Heart right ventricle (tissue), 16 donors: ENCODE results near the gene GPR155. TPM values are rescaled to one million over a fixed set of nuclear protein-coding genes. Genes with fewer than 3 reads are reported as not detected.

Experiments
- ATAC-seq, 8 donors: fragments of 200-7000 bp; cut with Tn5 transposase; one replicate each; pipeline ENCODE4 v1.9.1; 2020; ENCODE audit warnings: mild to moderate bottlenecking in 8 of 8, moderate library complexity in 8 of 8, moderate number of reproducible peaks in 1 of 8
- DNase-seq, 2 donors: peaks; one replicate each; pipeline ENCODE4 v3.0.0-alpha.2; 2020
- H3K27ac ChIP-seq, 10 donors: fragments of 200-600 bp; sonication (generic) in 2 of 10; one replicate each; pipeline versions ENCODE4 v1.5.0 to v1.8.0; 2020 to 2022; ENCODE audit warnings: mild to moderate bottlenecking in 3 of 10
- H3K27me3 ChIP-seq, 7 donors: fragments of 200-600 bp; one replicate each; pipeline ENCODE4 v1.8.0; 2021 to 2022; ENCODE audit warnings: mild to moderate bottlenecking in 2 of 7
- H3K36me3 ChIP-seq, 9 donors: fragments of 200-600 bp; sonication (generic) in 1 of 9; one replicate each; pipeline versions ENCODE4 v1.5.0 to v1.8.0; 2020 to 2022; ENCODE audit warnings: mild to moderate bottlenecking in 2 of 9
- H3K4me1 ChIP-seq, 9 donors: fragments of 200-600 bp; sonication (generic) in 1 of 9; one replicate each; pipeline versions ENCODE4 v1.5.0 to v1.8.0; 2020 to 2022; ENCODE audit warnings: mild to moderate bottlenecking in 4 of 9
- H3K4me3 ChIP-seq, 10 donors: fragments of 200-600 bp; sonication (generic) in 2 of 10; one replicate each; pipeline versions ENCODE4 v1.5.0 to v1.8.0; 2020 to 2022; ENCODE audit warnings: mild to moderate bottlenecking in 7 of 10, moderate library complexity in 2 of 10
- H3K9me3 ChIP-seq, 11 donors: fragments of 200-600 bp in 10 of 11; sonication (generic) in 2 of 11; one replicate each; pipeline versions ENCODE4 v1.5.0 to v1.8.0; 2013 to 2022; ENCODE audit warnings: mild to moderate bottlenecking in 2 of 11, control low read depth in 1 of 11, moderate library complexity in 1 of 11
- CTCF ChIP-seq, 9 donors: fragments of 200-600 bp; sonication (generic) in 2 of 9; IDR thresholded peaks; one replicate each; pipeline versions ENCODE4 v1.5.0 to v1.8.0; 2021 to 2022; ENCODE audit warnings: antibody characterized with exemption in 9 of 9, mild to moderate bottlenecking in 5 of 9, moderate library complexity in 1 of 9
- WGBS, 2 donors: extraction: QIAGEN DNeasy Blood & Tissue Kit; methylation state at CpG; one replicate each; pipeline ENCODE4 v1.1.7; 2013; ENCODE audit warnings: inconsistent platforms in 1 of 2; 5-methylcytosine and 5-hydroxymethylcytosine counted together
- intact Hi-C, 10 donors: fragments of 100-400 bp; cut with DNase I; formaldehyde crosslinking; loops; one replicate each; pipeline versions ENCODE4 v1.11.1 to v1.14.2; 2022
- polyA plus RNA-seq, 2 donors: library from polyadenylated mRNA; stranded (reverse); fragments of 200-250 nt; gene quantifications; one replicate each; pipeline ENCODE4 v1.2.3, GENCODE V29; 2013
- total RNA-seq, 10 donors: library from RNA; stranded (reverse); fragmentation: NEBNext Ultra II Directional in 3 of 10; extraction: Animal tissue kit (Norgen Biotek cat#: 25700) in 3 of 10; gene quantifications; one replicate each; pipeline versions ENCODE4 v1.2.1 to v1.2.4, GENCODE V29; 2021 to 2023
- donor health status: Arrhythmogenic right ventricular cardiomyopathy.
- donor health status: ischemic (EF 13 %, LVEDD 7.1; RV severe dilation, severe dysfunction).
- donor health status: healthy with polysubstance abuse.
- donor health status: DM: no; HTN: yes; CAD: no.
- donor health status: DM: no; HTN: no; CAD: no.
- donor health status: ischemic (EF 25% LVEDD 6.9; RV normal size, moderate dysfunction).
- donor health status: ischemic (EF 25% LVEDD 5.7; RV mildly dilated, moderate dysfunction).
- donor health status: healthy.
- donor health status: DM: yes; HTN: yes; CAD: no.
- donor health status: Ischemic cardiomyopathy.
- donor health status: ischemic (EF 35%, LVEDD 5.7; RV mildly dilated, moderate dysfunction).
- donor health status: nonischemic (EF 11% LVEDD 7.7; RV severe dilation, severe dysfunction).
- donor health status: DM: yes; HTN: yes; CAD: no.
- donor health status: PGD.
- donor health status: ischemic (EF 29% LVEDD 5.4; RV normal size, mild dysfunction).
- donor health status: nonischemic (EF 23%, LVEDD 6.1; RV moderate dilation, normal function).

GPR155 gene
- total and polyA plus RNA-seq, 12 donors: 2.3 to 17.9 (median 13.2) TPM

GRCh38 chr2:174445248-174445647, 41.6 kb downstream of the GPR155 start:
- H3K36me3 ChIP-seq: peaks cover 0 to 71% (median 12%) of the 10 kb centered on the region in 9 donors
- intact Hi-C loops: no loop called here

GRCh38 chr2:174444761-174445160, 42.1 kb downstream of the GPR155 start:
- H3K27me3 ChIP-seq: no peaks in the 10 kb centered on the region
- H3K9me3 ChIP-seq: no peaks in the 10 kb centered on the region
- no peak overlapping the region for H3K4me3 ChIP-seq
- DNase-seq (no peak), ATAC-seq (no peak)
- no peak for TF ChIP-seq CTCF (IDR thresholded peaks at IDR 0.05)
- intact Hi-C loops: no loop called here
- H3K4me1 ChIP-seq: peaks cover 0 to 3% (median 0%) of the 10 kb centered on the region in 9 donors
- peaks cover 0 to 67% (median 12%) of the 10 kb centered on the region in 9 donors for H3K36me3 ChIP-seq
- WGBS, 2 donors: 85 to 92% methylated on average over 6 of the region's 6 CpGs
- H3K27ac ChIP-seq: no peak overlapping the region

More at GRCh38 chr2:174445248-174445647, 41.6 kb downstream of the GPR155 start:
- TF ChIP-seq CTCF (IDR thresholded peaks at IDR 0.05): no peak
- no peaks in the 10 kb centered on the region for H3K4me1 ChIP-seq
- H3K9me3 ChIP-seq: no peaks in the 10 kb centered on the region
- H3K27ac ChIP-seq: no peak overlapping the region
- no peak for ATAC-seq
- no peak overlapping the region for H3K4me3 ChIP-seq
- no peak for DNase-seq
- no peaks in the 10 kb centered on the region for H3K27me3 ChIP-seq
- WGBS, 2 donors: 84 to 86% methylated on average over 3 of the region's 3 CpGs

GRCh38 chr2:174442546-174443510, 44.0 kb downstream of the GPR155 start:
- no peak for ATAC-seq

GRCh38 chr2:174439950-174440349, 46.9 kb downstream of the GPR155 start:
- no peaks in the 10 kb centered on the region for H3K9me3 ChIP-seq
- intact Hi-C loops: no loop called here
- no peaks in the 10 kb centered on the region for H3K27me3 ChIP-seq
- 47 to 52% methylated on average over 2 of the region's 2 CpGs for WGBS, 2 donors
- no peak for DNase-seq
- peaks cover 0 to 8% (median 0%) of the 10 kb centered on the region in 9 donors for H3K4me1 ChIP-seq
- H3K36me3 ChIP-seq: peaks cover 0 to 77% (median 0%) of the 10 kb centered on the region in 9 donors
- TF ChIP-seq CTCF (IDR thresholded peaks at IDR 0.05): no peak
- no peak overlapping the region for H3K4me3 ChIP-seq
- no peak for ATAC-seq
- H3K27ac ChIP-seq: no peak overlapping the region

More at GRCh38 chr2:174442546-174443510, 44.0 kb downstream of the GPR155 start:
- 86 to 91% methylated on average over 3 of the region's 3 CpGs for WGBS, 2 donors
- H3K9me3 ChIP-seq: no peaks in the 10 kb centered on the region
- no peak for DNase-seq
- TF ChIP-seq CTCF (IDR thresholded peaks at IDR 0.05): no peak
- H3K27me3 ChIP-seq: no peaks in the 10 kb centered on the region
- H3K27ac ChIP-seq: no peak overlapping the region
- intact Hi-C loops: no loop called here
- peaks cover 0 to 8% (median 0%) of the 10 kb centered on the region in 9 donors for H3K4me1 ChIP-seq
- no peak overlapping the region for H3K4me3 ChIP-seq
- peaks cover 0 to 62% (median 4%) of the 10 kb centered on the region in 9 donors for H3K36me3 ChIP-seq
